ENCODE data around the gene AHSG. TPM values are rescaled to one million over a fixed set of nuclear protein-coding genes. Genes with fewer than 3 reads are reported as not detected.

The AHSG gene
- total and polyA plus RNA-seq, 2 donors (not counting 3 experiments of a cell fraction or from before 2014, with no cell fraction given), result not detected

- Histone ChIP-seq H3K4me2 (ENCODE audit: insufficient read depth, low read length) (no peak overlapping the region), H3K27ac (ENCODE audit: insufficient read depth, low read depth, low read length) (no peak overlapping the region), H3K9me1 (replicated peaks; ENCODE audit: control insufficient read depth, extremely low read depth, insufficient read depth, low read length) (no peaks in the 10 kb centered on the region), H3K27me3 (ENCODE audit: control insufficient read depth in 2 of 2, insufficient read depth in 2 of 2, low read length in 2 of 2) (peaks cover 0 to 4% of the 10 kb centered on the region in 2 experiments), H3K79me2 (ENCODE audit: control insufficient read depth, insufficient read depth, low read length) (no peaks in the 10 kb centered on the region), H3K36me3 (ENCODE audit: control insufficient read depth in 2 of 2, extremely low read depth in 1 of 2, insufficient read depth in 2 of 2, low read length in 2 of 2) (no peaks in the 10 kb centered on the region), H3K4me3 (replicated peaks in 1 of 3; ENCODE audit: insufficient read depth in 1 of 3, low read depth in 1 of 3, low read length in 3 of 3) (no peak overlapping the region), H3K9ac (replicated peaks; ENCODE audit: extremely low read depth, insufficient read depth, low read length) (no peak overlapping the region), H4K20me1 (replicated peaks; ENCODE audit: control insufficient read depth, extremely low read depth, insufficient read depth, low read length) (no peaks in the 10 kb centered on the region), H2AFZ (ENCODE audit: low read depth, low read length) (no peak overlapping the region), H3K9me3 (replicated peaks; ENCODE audit: control insufficient read depth, insufficient read depth, low read length) (no peaks in the 10 kb centered on the region), H3K4me1 (ENCODE audit: control insufficient read depth, extremely low read depth, insufficient read depth, low read length) (no peaks in the 10 kb centered on the region)
- POLR2A ChIA-PET, result no interaction called here
- TF ChIP-seq MAX (IDR thresholded peaks at IDR 0.05; ENCODE audit: insufficient read depth, insufficient read length) (no peak), JUN (IDR thresholded peaks at IDR 0.05; ENCODE audit: borderline replicate concordance, insufficient read depth, insufficient read length, low read depth) (no peak), CTCF (IDR thresholded peaks at IDR 0.05; ENCODE audit: extremely low read depth in 1 of 2, insufficient read depth in 1 of 2, low read depth in 1 of 2, low read length in 2 of 2) (no peak), FOS (IDR thresholded peaks at IDR 0.05; ENCODE audit: borderline replicate concordance, insufficient read depth, low read length) (no peak)
- CTCF ChIA-PET, result interaction anchor here (1.1 to 1.5 kb wide), 2 partner anchors 8 to 11 kb away, joined by 3 to 5 read pairs; no protein-coding TSS in a partner anchor
- DNase-seq (ENCODE audit: low read depth, low spot score), result no peak
- FAIRE-seq, result no peak
- no TSS peak for BruUV-seq (replicated peaks)
- intact Hi-C loops (cut with micrococcal nuclease), result no loop called here
- dilution Hi-C loops (cut with MboI; ENCODE audit: extremely low pct_ligation_motif_present, low sequenced_read_pairs), result no loop called here
Measured at GRCh38 chr3:186605561-186606545, 7.0 kb upstream of the AHSG start.
